GM12874 (cell line): ENCODE data around the gene BHMT2.

Source experiments
- TF ChIP-seq, protein P1 (sequence below): IDR thresholded peaks from 2 replicates; pipeline ENCODE4 v1.5.1; 2011; ENCODE audit warnings: low read depth, mild to moderate bottlenecking, control low read depth, low read length, moderate library complexity; ENCODE audit not compliant: insufficient read depth

Gene BHMT2

DNA sequence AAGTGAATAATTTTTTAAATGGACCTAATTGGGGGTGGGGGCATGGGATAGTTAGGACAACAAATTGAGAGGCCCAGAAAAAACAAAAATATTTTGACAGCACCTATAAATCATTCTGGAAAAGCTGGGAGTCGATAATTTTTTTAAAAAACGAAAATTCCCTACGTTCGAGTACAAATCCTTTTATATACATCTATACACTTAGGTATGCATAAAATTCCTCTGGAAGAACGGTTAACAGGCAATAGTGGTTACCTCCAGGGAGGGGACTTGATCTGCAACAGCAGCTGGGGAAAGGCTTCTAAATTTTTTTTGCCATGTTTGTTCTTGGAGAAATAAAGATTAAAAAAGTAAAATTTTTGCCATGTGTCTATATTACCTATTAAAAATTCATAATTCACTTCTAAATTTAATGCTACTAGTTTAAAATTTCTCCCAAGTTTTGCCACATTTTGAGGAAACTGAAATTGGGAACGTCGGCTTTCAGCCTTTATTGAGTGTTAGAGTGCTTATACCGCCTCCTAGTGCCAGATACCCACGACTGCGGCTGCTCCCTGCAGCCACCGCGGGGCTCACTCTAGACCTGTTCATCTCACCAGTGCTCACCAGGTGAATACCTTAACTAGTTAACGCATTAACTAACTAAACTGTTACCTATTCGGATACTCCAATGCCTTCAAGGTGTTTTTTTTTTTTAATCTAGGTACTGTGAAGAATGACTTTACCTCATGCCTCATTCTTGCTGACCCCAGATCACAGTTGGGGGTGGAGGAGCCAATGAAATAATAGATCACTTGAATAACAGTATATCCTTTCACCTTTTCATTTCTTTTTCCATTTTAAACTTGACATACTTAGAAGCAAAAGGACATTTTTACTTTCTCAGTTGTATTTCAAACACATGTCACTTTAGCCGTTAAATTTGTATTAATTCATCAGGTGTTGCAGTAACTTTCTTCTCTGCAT is 40.2 kb downstream of the BHMT2 start:
- TF ChIP-seq, protein P1, sequence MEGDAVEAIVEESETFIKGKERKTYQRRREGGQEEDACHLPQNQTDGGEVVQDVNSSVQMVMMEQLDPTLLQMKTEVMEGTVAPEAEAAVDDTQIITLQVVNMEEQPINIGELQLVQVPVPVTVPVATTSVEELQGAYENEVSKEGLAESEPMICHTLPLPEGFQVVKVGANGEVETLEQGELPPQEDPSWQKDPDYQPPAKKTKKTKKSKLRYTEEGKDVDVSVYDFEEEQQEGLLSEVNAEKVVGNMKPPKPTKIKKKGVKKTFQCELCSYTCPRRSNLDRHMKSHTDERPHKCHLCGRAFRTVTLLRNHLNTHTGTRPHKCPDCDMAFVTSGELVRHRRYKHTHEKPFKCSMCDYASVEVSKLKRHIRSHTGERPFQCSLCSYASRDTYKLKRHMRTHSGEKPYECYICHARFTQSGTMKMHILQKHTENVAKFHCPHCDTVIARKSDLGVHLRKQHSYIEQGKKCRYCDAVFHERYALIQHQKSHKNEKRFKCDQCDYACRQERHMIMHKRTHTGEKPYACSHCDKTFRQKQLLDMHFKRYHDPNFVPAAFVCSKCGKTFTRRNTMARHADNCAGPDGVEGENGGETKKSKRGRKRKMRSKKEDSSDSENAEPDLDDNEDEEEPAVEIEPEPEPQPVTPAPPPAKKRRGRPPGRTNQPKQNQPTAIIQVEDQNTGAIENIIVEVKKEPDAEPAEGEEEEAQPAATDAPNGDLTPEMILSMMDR = peak; percentile 72

DNA sequence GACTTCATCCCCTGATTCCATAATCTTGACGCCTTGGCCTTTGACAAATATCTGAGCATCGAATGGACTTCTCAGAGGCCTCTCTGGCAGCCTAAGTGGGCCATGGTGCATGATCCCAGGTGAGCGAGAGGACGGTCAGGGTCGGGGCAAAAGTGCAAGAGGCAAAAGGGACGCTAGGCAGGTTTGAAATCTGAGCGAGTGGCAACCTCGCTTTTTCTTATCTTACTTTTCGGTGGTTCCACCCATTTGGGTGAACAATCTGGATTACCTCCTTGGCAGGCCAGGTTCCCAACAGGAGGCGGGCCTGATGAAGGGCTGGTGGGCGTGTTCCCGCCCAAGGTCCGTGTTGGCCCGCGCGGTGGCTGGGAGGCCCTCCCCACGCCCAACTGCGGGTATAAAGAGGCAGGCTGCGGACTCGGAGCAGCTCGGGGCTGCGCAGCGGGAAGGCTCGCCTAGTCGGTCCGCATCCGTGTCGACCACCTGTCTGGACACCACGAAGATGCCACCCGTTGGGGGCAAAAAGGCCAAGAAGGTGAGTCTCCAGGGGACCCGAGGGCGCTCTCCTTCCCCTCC is 41.9 kb downstream of the BHMT2 start, which contains the start of gene BHMT:
Gene BHMT, plus strand, starts transcription at position 423 of the 573 bp plus-strand sequence. Its CDS starts 77 bp downstream, at position 500.
- TF ChIP-seq, protein P1 = no peak

DNA sequence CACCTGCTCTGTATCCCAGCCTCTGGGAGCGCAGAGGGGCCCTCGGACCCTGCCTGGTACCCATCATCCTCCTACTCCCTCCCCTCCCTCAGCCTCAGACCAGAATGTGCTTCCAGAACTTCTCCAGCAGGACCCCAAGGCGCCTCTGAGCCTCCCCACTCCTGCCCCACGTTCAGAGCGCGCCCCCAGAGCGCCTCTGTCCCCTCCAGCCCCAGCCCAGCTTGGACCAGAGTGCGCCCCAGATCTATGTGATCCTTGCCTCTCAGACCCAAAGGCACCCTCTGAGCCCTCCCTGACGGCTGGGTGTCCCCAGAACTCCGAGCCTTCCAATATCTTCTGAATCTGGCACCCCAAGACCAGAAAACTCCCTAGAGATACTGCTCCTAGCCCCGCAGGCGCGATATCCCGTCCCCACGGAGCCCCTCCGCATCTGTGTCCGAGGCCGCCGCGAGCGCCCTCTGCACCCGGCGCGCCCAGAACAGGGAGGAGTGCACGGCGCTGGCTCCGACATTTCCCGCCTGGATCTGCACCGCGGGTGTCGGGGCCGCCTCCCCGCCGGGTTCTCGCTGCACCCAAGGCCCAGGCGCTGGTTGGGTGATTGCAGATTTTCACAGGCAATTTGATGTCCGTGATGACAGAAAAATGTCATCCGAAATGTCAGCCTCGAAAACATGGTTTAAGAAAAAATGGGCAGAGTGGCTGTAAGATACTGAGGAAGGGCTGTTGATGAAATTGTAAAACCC is 42.6 kb downstream of the BHMT2 start:
- TF ChIP-seq, protein P1 = no peak

DNA sequence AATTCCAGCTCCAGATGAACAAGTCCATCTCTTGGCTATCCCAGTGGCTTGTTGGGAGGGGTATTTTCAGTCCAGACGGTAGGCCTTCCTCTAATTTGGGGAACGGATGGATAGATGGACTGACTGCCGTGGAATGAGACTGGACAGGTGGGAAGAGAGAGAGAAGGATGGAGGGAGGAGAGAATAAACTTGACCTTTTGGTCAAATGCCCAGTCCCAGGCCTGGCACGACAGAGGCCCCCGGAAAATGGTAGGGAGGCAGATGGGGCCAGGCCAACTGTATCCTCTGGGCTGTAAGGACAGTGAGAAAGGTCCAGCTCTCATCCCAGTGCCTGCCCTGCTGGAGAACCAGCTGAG is 43.1 kb downstream of the BHMT2 start:
- TF ChIP-seq, protein P1 = no peak

DNA sequence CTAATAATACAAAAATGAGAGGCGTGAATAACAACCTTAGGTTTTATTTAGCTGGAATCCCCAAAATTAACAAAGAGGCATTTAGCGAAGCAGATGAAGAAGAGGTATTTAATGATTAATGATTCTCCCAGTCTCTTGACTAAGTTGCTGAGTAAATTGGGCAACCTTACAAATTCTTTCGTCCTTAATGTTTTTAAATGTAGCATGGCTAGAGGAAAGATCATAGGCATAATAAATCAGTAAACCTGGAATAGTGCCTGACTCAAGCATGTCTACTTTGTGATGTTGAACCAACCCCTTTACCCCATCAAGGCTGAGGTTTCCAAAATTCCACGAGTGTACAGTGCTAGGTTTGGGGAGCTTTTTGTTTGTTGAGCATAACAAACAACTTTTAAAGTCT is 49.9 kb downstream of the BHMT2 start:
- TF ChIP-seq, protein P1 = no peak

DNA sequence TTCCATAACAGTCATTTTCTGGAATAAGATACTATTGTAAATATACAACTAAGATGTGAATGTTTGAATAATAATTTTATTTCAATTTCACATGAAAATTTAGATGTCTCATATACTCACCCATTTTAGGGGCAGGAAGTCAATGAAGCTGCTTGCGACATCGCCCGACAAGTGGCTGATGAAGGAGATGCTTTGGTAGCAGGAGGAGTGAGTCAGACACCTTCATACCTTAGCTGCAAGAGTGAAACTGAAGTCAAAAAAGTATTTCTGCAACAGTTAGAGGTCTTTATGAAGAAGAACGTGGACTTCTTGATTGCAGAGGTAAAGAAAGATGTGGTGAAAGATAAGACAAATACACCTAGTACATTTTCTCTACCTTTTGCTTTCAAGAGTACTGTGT is 50.7 kb downstream of the BHMT2 start:
- TF ChIP-seq, protein P1 = no peak

DNA sequence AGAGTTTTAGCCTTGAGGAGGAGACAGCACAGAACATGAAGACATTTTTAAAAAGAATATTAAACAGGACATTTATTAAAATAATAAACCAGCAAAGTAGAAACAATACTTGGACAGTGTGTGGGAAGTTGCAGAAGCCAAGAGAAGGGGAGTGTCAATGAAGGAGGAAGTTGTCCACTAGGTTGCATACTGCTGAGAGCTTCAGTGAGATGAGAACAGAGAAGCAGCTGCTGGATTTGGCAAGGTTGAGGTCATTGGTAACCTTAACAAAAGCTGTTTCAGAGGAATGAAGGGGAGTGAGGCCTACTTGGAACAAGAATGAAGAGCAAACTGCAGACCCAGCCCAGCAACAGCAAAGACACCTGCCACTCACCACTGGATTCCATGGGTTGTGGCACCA is 53.4 kb downstream of the BHMT2 start:
- TF ChIP-seq, protein P1 = no peak
